ENCODE measurements around the gene COP1. TPM values are rescaled to one million over a fixed set of nuclear protein-coding genes. Genes with fewer than 3 reads are reported as not detected.

COP1 gene
- total and polyA plus RNA-seq, 10 of the 15 experiments (the other 5 are each of a cell fraction or from before 2014, with no cell fraction given) = 17.7 to 49.9 (median 38.7) TPM

DNA sequence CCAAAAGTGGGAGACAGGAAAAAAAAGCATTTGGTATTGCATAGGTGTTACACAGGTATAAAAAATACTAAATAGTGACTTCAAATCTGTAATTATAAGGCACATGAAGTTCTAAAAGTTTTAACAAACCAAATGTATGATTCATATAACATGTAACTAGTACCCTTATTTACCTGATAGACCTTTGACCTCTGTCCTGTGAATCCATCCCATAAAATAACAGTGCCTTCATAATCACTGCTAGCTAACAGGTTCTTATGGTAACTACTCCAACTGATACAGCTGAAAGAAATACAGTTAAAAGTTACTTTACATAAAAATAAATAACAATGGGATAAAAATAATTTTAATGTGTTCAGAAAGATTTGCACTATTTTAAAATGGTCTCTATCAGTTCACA lies 163.5 kb downstream of the COP1 start (continued):
- no peak for TF ChIP-seq POLR2AphosphoS2 (IDR thresholded peaks at IDR 0.05; ENCODE audit: low read depth, low read length)

DNA sequence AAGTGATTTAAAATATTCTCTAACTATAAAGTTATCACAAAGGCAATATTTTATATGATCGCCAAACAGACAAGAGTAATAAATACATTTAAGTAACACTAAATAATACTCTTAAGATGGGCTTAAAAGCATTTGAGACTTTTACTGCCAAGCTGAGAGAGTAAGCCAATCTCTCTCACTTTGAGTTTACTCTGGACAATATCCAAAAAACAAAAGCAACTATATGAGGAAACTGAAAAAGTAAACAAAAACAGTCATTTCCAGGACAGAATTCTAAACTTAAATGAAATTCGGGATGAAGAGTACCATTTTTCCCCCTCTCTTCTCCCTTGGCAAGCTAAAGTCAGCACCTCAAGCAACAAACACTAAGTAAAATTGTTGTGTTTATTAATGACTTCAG lies 173.2 kb downstream of the COP1 start:
- intact Hi-C loops (cut with micrococcal nuclease; ENCODE audit: unreplicated experiment) = no loop called here
- in situ Hi-C loops (cut with MboI) = no loop called here
- Histone ChIP-seq H2AFZ (ENCODE audit: control insufficient read depth, low read depth, low read length) (no peak overlapping the region), H3K27ac (ENCODE audit: control insufficient read depth, insufficient read depth) (no peak overlapping the region), H3K4me3 (no peak overlapping the region), H3K4me2 (ENCODE audit: control insufficient read depth, insufficient read depth) (no peak overlapping the region), H3K27me3 (replicated peaks in 1 of 2; ENCODE audit: control insufficient read depth in 2 of 2, insufficient read depth in 2 of 2, low read length in 1 of 2) (no peaks in the 10 kb centered on the region), H3K36me3 (ENCODE audit: control insufficient read depth in 2 of 2, insufficient read depth in 2 of 2, low read length in 1 of 2) (peaks cover 0 to 8% of the 10 kb centered on the region in 2 experiments; a peak in 1 of 4 replicates), H3K9ac (ENCODE audit: control insufficient read depth, insufficient read depth, low read length) (no peak overlapping the region), H3K4me1 (ENCODE audit: control insufficient read depth, insufficient read depth, low read length) (no peaks in the 10 kb centered on the region), H4K20me1 (ENCODE audit: control insufficient read depth, insufficient read depth) (no peaks in the 10 kb centered on the region), H3K9me3 (replicated peaks; ENCODE audit: control insufficient read depth, insufficient read depth, low read length) (no peaks in the 10 kb centered on the region), H3K79me2 (ENCODE audit: control insufficient read depth, insufficient read depth, low read length) (no peaks in the 10 kb centered on the region)
- DNase-seq (ENCODE audit: low read depth, low spot score) = no peak
- CTCF ChIA-PET = interaction anchor here (1.4 kb wide), 2 partner anchors 15 to 22 kb away, joined by 3 read pairs; no protein-coding TSS in a partner anchor
- no peak for TF ChIP-seq HDGF (IDR thresholded peaks at IDR 0.05)
- no peak for TF ChIP-seq SUZ12 (IDR thresholded peaks at IDR 0.05; ENCODE audit: unreplicated experiment)
- TF ChIP-seq WRNIP1 (IDR thresholded peaks at IDR 0.05; ENCODE audit: borderline replicate concordance, low read depth, low read length) = no peak
- no peak for TF ChIP-seq SREBF2 (IDR thresholded peaks at IDR 0.05; ENCODE audit: low read length)
- TF ChIP-seq NFXL1 (IDR thresholded peaks at IDR 0.05; ENCODE audit: borderline replicate concordance) = no peak
- TF ChIP-seq MYB (IDR thresholded peaks at IDR 0.05; ENCODE audit: borderline replicate concordance, low read depth, low read length) = no peak
- no peak for TF ChIP-seq IRF5 (IDR thresholded peaks at IDR 0.05; ENCODE audit: borderline replicate concordance)
- no peak for TF ChIP-seq POLR2AphosphoS5 (IDR thresholded peaks at IDR 0.05; ENCODE audit: low read length)
- RAD21 ChIA-PET (ENCODE audit: unreplicated experiment) = no interaction called here
- SMC1A ChIA-PET (ENCODE audit: uncharacterized antibody, unreplicated experiment) = no interaction called here
- ATAC-seq = no peak
- 71% methylated on average over 2 of the region's 2 CpGs for WGBS (ENCODE audit: insufficient coverage, insufficient replicate concordance, low lambda C conversion rate, missing lambda C conversion rate)
- no peak for FAIRE-seq
- POLR2A ChIA-PET = no interaction called here
- BruUV-seq (replicated peaks) = no TSS peak
